Activated CD4-positive, alpha-beta T cell treated with anti-CD3 and anti-CD28 coated beads for 48 hours (primary cell): Measurements from ENCODE around the gene EPYC.

Experiments
- DNase-seq: peaks from one replicate; pipeline ENCODE4 v3.0.0-alpha.2; 2020

EPYC gene

GRCh38 chr12:90954428-90954827, 50.3 kb downstream of the EPYC start:
- DNase-seq, result no peak

GRCh38 chr12:90953956-90954421, 50.8 kb downstream of the EPYC start:
- peak; percentile 50 for DNase-seq

- DNase-seq, result no peak
These were observed 53.2 kb downstream of the EPYC start for GRCh38 chr12:90951432-90952105.

- no peak for DNase-seq
These were observed 56.9 kb downstream of the EPYC start for GRCh38 chr12:90947869-90948268.

GRCh38 chr12:90945070-90945649, 59.6 kb downstream of the EPYC start:
- no peak for DNase-seq

- no peak for DNase-seq
These were observed 61.5 kb downstream of the EPYC start for GRCh38 chr12:90943255-90943654.

GRCh38 chr12:90940872-90941499, 63.8 kb downstream of the EPYC start:
- no peak for DNase-seq

- no peak for DNase-seq
These were observed 65.4 kb downstream of the EPYC start for GRCh38 chr12:90939382-90939781.

- DNase-seq, result no peak
These were observed 66.3 kb downstream of the EPYC start for GRCh38 chr12:90938451-90938850.

GRCh38 chr12:90937651-90938050, 67.1 kb downstream of the EPYC start:
- DNase-seq, result no peak

GRCh38 chr12:90936230-90937005, 68.4 kb downstream of the EPYC start:
- DNase-seq, result peak; percentile 15

- DNase-seq, result no peak
These were observed 79.2 kb downstream of the EPYC start for GRCh38 chr12:90925562-90925961.

GRCh38 chr12:90924406-90924805, 80.4 kb downstream of the EPYC start:
- no peak for DNase-seq

GRCh38 chr12:90922145-90922627, 82.6 kb downstream of the EPYC start:
- no peak for DNase-seq

GRCh38 chr12:90921536-90921935, 83.2 kb downstream of the EPYC start:
- no peak for DNase-seq

GRCh38 chr12:90920222-90920621, 84.5 kb downstream of the EPYC start:
- no peak for DNase-seq

- DNase-seq, result no peak
These were observed 87.3 kb downstream of the EPYC start for GRCh38 chr12:90917431-90917830.

GRCh38 chr12:90916516-90916915, 88.3 kb downstream of the EPYC start:
- no peak for DNase-seq

GRCh38 chr12:90915353-90915752, 89.4 kb downstream of the EPYC start:
- no peak for DNase-seq
